Activated naive CD8-positive, alpha-beta T cell treated with anti-CD3 and anti-CD28 coated beads, Interleukin-2, amount 50 U/mL, for 16 hours (primary cell): ENCODE measurements around the gene SYDE2.
"Not testable (repeated sequence)": the region's sequence is repeated elsewhere in the genome, so short reads cannot be mapped to it uniquely, and the experiment has no call there.

Experiments used
- DNase-seq: peaks from one replicate; pipeline ENCODE4 v3.0.0-alpha.2; 2020; ENCODE audit warnings: low read depth, low spot score

The SYDE2 gene, protein sequence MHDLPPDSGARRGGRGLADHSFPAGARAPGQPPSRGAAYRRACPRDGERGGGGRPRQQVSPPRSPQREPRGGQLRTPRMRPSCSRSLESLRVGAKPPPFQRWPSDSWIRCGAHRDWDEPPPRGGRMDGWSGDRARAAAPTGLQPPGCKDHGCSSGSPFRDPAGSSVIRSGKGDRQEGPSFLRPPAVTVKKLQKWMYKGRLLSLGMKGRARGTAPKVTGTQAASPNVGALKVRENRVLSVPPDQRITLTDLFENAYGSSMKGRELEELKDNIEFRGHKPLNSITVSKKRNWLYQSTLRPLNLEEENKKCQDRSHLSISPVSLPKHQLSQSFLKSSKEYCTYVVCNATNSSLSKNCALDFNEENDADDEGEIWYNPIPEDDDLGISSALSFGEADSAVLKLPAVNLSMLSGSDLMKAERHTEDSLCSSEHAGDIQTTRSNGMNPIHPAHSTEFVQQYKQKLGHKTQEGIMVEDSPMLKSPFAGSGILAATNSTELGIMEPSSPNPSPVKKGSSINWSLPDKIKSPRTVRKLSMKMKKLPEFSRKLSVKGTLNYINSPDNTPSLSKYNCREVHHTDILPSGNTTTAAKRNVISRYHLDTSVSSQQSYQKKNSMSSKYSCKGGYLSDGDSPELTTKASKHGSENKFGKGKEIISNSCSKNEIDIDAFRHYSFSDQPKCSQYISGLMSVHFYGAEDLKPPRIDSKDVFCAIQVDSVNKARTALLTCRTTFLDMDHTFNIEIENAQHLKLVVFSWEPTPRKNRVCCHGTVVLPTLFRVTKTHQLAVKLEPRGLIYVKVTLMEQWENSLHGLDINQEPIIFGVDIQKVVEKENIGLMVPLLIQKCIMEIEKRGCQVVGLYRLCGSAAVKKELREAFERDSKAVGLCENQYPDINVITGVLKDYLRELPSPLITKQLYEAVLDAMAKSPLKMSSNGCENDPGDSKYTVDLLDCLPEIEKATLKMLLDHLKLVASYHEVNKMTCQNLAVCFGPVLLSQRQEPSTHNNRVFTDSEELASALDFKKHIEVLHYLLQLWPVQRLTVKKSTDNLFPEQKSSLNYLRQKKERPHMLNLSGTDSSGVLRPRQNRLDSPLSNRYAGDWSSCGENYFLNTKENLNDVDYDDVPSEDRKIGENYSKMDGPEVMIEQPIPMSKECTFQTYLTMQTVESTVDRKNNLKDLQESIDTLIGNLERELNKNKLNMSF

DNA sequence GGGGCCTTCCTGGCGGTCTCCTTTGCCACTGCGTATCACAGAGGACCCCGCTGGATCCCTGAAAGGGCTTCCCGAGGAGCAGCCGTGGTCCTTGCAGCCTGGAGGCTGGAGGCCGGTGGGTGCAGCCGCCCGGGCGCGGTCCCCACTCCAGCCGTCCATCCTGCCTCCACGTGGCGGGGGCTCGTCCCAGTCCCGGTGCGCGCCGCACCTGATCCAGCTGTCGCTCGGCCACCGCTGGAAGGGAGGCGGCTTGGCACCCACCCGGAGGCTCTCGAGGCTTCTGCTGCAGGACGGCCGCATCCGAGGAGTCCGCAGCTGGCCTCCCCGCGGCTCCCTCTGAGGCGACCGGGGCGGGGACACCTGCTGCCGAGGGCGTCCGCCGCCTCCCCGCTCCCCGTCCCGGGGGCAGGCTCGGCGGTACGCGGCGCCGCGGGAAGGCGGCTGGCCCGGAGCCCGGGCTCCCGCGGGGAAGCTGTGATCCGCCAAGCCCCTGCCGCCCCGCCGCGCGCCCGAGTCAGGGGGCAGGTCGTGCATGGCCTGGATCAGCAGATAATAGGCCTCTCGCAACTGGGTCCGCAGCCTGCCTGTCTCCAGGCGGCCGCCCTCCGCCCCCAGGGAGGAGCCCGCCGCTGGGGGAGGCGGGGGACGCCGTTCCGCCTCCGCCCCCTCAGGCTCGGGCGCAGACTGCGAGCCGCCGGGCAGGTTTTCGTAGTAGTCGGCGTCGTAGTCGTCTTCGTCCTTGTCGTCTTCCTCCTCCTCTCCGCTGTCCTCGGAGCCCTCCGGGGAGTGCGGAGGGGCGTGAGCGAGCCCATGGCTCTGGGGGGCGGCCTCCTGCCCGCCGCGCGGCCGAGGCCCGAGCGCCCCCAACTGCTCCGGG lies at the start of gene SYDE2:
TSS of gene SYDE2 (minus strand) at position 554 of the 877 bp plus-strand sequence. CDS start at position 534, 20 bp downstream.
- DNase-seq, result peak; percentile 52

DNA sequence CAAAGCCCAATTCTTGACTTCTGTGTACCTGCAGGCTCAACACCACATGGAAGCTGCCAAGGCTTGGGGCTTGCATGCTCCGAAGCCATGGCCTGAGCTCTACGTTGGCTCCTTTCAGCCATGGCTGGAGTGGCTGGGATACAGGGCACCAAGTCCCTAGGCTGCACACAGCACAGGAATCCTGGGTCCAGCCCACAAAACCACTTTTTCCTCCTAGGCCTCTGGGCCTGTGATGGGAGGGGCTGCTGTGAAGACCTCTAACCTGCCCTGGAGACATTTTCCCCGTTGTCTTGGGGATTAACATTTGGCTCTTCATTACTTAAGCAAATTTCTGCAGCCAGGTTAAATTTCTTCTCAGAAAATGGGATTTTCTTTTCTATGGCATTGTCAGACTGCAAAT lies 48.2 kb upstream of the SYDE2 start:
- DNase-seq, result not testable (repeated sequence)

DNA sequence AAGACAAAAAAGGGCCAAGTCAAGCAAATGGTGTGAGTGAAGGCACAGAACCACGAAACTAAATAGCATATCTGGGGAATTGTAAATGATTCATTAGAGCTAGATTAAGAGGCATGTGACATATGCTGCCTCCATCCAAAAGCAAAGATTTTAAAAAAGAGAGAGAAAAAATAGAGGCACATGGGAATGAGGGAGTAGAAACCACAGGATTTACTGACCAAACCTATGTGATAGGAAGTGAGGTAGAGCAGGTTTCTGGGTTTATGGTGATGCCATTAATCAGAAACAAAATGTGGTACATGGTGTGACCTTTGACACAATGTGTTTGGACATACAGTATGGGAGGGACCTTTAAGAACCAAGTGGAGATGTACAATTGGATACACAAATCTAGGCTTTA lies 45.1 kb upstream of the SYDE2 start:
- no peak for DNase-seq

DNA sequence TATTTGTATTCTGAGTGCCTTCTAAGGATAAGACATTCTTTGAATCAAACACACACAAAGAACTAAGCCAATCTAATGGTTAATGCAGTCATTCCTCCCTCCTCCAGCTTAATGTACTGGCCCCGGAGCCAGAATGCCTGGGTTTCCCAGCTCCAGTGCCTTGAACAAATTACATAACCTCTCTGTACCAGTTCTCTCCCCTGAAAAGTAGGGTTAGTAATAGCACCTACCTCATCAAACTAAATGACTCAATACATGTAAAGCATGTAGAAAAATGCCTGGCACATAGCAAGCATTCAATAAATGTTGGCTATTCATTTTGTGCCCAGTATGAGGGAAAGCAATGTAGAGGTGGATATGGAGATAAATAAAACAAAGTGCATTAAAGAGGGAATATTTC lies 44.6 kb upstream of the SYDE2 start:
- DNase-seq, result no peak

DNA sequence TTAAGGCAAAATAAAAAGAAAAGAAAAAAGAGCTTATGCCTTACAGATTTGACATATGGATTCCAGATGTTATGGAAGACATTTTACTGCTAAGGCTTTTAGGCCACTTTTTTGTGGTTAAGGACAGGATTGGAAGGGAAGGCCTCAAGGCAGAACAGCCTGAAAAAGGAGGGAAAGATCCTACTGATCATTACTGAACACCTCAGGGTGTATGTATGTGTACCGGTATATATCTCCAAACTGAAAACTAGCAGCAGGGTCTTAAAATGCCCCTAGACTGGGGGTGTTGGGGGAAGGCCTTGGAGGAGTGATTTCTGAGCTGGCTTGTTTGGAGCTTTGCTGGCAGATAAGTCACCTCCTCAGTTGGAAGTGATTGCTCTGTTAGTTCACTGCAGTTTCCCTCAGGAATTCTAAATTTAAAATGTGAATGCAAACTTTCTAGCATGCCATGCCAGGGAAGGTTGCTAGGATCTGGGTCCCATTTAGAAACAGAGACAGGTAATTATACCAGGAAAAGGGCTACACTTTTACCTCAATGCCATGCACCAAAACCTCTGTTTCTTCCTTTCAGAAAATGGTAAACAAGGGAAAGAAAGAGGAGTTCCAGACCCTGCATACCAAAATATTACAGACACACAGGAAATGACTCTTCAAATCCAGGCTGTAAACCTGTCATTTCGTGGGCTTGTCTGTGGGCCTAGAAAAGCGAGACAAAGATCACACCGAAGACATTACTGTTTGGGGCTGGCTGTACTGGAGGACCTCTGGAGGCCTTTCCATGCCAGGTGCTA lies 43.6 kb upstream of the SYDE2 start:
- no peak for DNase-seq

DNA sequence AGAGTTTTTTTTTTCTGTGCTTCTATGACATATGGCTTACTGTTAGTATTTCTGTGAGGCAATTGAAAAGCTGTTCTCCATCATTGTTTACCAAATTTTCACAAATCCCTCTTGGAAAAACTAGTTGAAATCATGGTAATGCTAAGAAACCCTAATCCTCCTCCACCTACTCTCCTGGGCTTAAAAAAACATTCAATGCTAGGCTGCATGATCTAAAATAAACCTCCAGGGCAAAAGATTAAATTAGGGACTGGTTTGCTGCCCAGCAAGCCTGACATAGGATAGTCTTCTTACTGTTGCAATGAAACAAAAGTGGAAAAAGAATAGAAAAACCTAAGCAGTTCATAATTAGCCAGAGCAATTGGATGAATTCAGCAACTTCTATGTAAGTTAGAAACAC lies 42.6 kb upstream of the SYDE2 start:
- no peak for DNase-seq

DNA sequence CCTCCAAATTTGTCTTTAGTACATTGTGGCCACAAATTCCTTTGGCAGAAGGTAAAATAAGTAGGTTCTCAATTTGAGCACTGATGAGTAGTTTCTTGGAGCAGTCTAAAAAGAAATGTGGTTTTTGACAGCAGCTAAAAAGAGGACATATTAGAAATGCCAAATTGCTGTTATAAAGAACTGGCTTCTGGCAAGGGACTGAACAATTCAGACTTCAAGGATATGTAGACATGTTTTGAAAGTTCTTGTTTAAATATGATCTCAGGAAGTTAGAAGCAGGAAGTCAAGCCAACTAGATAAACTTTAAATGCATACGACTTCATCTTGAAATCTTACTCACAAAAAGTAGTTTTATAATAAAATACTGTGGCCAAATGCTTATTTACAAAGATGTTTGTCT lies 39.8 kb upstream of the SYDE2 start:
- DNase-seq, result no peak

DNA sequence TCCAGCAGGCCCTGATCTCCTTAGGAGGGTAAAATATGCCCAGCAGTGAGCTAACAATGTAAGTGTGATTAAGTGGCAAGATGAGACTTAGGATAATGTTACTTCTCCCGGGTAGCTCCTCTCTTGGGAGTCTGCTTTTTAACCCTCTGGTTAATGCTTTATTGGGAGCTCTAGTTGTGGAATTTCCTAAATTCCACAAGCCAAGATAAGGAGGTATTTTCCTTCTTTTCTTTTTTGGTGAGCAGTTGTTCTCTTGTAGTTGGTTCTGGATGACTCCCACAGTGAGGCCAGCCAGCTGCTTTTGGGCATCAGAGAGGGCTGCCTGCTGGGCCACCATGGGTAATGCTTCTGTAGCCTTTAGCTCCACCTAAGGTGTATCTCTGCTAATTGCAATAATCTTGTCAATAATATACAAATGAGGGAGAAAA lies 39.4 kb upstream of the SYDE2 start:
- DNase-seq, result no peak

DNA sequence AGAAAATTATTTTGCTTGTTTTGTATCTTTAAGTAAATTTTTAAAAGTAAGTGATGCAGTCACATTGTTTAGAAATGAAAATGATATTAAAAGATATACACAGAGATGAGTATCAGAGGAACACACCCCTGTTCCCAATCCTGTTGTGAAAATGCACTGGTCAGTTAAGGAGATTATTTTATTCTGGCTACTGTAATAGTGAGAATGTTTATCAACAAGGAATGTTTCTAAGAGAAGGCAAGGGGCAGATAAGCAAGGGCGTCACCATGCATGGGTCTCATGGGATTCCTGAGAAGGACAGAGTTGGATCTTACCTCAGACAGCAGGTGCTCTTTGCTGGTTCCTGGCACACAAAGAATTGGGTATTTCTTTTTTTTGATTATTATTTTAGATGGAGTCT lies 36.8 kb upstream of the SYDE2 start:
- DNase-seq, result no peak

DNA sequence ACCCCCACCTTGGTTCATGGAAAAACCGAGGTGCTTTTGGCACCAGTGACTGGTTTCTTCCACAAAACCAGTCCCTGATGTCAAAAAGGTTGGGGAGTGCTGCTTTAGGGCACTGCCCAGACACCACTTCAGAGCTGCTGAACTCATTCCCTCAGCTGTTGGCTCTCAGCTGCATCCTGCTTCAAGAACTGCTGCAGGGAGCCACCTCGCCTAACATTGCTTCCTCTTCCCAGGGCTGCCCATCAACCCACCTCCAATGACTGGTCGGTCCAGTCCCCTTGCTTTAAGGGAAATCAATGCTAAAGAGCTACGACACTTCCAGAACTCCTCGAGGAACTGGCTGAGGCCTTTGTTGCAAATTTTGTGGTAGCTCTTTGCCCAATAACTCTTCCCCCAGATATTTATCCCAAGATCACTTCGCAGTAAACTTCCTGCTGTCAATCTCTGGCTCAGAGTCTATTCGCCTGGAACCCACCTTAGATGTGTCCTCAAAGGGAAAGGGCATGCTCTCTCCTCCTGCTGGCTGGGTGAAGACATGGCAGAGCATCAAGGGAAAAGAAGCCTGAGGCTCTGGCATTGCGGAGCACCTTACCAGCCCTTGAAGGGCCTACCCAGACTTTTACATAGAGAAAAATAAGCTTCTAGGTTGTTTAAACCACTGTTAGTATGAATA lies 29.6 kb upstream of the SYDE2 start:
- DNase-seq, result no peak

DNA sequence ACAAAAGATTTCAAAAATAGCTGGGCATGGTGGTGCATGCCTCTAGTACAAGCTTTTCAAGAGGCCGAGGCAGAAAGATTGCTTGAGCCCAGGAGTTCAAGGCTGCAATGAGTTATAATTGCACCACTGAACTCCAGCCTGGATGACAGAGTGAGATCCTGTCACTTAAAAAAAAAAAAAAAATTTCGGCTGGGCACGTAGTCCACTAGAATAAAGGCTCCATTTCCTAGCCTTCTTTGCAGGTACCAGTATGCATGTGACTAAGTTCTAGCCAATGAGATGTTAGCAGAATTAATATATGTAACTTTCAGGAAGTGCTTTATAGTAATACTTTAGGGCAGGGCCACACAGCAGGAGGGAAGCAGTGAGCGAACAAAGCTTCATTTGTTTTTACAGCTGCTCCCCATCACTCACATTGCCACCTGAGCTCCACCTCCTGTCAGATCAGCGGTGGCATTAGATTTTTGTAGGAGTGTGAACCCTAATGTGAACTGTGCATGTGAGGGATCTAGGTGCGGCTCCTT lies 28.8 kb upstream of the SYDE2 start:
- DNase-seq, result no peak

DNA sequence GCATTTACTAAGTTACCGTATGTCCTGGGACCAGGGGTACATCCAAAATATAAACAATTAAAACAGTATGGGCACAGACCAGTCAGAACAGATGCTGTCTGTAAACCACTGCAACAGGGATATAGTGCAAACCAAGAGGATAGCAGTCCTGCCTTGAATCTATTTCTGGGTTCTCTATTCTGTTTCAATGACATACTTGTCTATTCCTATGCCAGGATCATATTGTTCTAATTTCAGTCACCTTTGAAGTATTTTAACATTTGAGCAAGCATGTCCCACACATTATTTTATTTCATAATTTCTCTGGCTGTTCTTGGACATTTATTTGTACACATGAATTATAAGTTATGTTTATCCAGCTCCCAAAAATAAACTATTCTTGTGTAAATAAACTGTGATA lies 28.2 kb upstream of the SYDE2 start:
- no peak for DNase-seq

DNA sequence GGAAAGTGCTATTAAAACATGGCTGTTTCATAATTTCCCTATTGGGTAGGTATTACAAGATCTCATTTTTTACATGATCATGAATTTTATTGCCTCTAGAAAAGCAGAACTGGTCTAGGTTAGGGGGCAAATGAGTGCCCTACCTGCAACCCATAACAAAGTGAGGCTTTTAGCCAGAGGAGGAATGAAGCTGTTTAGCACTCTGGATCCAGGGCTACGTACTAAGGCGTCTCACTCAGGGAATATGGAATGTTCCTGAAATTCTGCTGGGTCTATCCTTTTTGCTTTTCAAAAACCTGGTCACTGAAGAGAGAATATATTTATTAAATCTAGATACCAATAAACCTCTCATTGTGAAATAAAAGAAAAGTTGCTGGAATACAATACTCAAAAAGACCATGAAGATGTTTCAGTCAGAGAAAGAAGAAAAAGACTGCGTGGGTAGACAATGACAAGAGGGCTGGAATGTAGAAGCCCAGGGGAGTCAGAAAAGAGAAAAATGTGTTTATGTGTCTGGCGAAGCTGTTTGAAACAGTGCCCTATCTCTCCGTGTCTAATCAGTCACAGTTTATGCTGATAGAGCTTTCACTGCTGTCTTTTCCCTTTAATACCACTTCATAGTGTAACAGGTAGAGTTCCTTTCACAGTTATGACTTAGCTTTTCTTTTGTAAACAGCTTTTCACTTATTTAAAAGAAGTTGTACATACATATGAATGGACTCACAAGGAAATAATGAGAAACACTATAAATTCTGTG lies 25.0 kb upstream of the SYDE2 start:
- no peak for DNase-seq

DNA sequence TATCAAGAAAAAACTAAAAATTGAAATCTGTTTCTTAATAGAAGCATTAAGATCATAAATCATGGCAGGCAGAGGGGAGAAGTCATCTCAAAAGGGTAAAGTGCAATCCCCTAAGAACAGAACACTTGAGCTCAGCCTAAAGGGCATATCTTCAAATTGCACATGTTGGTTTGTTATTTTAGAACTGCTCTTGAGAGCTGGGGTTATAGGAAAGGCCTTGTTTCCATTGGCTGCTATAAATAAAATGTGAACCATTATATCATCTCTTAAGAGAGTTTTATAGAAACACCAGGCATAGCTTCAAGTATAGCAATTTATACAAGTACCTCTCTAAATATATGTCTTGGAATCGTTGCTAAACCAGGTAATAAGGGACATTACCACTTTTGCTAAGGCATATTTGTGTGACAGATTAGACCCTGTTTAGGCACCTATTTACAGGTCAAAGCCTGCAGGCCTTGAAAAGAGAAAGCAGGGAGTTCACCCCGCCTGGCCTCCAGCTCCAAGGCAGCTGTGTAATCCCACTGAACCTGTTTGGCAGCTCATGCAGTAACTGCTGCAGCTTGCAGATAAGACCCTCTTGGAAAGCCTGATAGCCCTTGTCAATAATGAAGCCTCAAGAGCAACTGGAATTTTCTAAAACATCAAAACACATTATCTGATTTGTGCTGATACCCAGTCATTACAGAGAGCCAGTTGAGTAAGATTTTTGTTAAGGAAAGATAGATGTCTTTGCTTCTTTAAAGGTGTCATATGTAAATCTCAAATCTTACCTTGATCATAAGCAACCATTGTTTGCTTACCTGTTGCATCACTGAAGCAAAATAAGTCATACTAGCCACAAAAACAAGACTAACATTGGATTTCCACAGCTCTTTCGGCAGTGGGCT lies 24.2 kb upstream of the SYDE2 start:
- no peak for DNase-seq

DNA sequence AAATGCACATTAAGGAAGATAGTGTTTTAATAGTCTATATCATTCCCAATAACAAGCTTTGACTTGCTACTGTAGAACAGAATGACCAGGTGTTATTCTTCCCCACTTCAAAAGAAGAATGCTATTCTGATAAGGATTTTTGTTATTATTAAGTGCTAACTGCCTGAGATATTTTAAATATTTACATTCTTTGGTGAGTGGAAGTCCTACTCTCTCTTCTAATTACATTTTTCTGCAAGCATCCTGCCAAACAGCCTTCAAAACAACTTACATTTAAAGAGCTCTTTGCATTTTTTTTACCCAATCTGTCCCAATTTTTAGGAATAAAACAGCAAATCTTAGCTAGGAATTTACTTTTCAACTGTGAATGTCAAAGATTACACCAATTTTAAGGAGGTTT lies 23.5 kb upstream of the SYDE2 start:
- DNase-seq, result no peak

DNA sequence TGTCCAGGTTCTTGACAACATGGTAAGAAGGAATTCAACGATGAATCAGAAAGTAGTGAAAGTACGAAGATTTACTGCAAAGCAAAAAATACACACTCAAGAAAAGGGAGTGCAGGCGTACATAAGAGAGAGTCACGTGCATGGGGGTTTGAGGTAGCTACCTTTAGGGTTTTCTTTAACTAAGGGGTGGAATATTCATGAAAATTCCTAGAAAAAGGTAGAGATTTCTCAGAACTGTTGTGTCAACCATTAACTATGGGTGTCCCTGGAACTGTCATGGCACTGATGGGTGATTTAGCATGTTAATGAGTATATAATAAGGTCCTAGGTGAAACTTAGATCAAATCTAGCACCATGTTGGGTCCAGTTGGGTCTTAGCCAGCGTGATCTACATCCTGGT lies 22.5 kb upstream of the SYDE2 start:
- DNase-seq, result no peak

DNA sequence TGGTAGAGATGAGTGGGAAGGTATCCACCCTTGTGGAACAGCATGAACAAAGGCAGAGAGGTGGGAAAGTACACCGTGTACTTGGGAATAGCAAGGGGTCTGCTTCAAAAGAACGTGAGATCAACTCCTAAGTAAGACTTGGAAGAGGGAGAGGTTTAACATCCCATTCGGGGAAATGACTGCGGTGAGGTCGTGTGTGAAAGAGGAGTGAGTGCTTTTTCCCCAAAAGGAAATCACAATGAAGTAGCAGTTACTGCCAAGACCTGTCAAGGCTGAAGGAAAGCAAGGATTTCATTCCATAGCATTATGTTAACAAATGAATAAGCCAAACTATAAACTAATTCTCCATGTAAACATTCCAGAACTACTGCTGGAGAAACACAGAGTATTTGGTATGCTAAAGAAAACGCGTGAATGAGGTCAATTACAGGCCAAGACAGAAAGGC lies 20.0 kb upstream of the SYDE2 start:
- no peak for DNase-seq
